ENCODE data around the gene RFT1.

- TF ChIP-seq POLR2A (IDR thresholded peaks at IDR 0.05; ENCODE audit: borderline replicate concordance, extremely low read depth, insufficient read depth, insufficient read length) (no peak), SIN3A (IDR thresholded peaks at IDR 0.05; ENCODE audit: low read depth) (no peak), CTCF (IDR thresholded peaks at IDR 0.05 in 2 of 3, conservative IDR thresholded peaks at IDR 0.05 in 1 of 3; ENCODE audit: borderline replicate concordance in 1 of 3, insufficient read depth in 1 of 3, low read depth in 2 of 3, low read length in 2 of 3) (no peak)
Measured at GRCh38 chr3:53039376-53039752, 90.9 kb downstream of the RFT1 start.
